ENCODE results near the gene SNX7. TPM values are rescaled to one million over a fixed set of nuclear protein-coding genes. Genes with fewer than 3 reads are reported as not detected.

The SNX7 gene
- total RNA-seq, 1 donor from 2014 or later: 35.6 TPM

GRCh38 chr1:98693385-98693784 is 31.9 kb downstream of the SNX7 start:
- DNase-seq (ENCODE audit: extremely low read depth, low read depth, low spot score): no peak

- no peak for DNase-seq (ENCODE audit: extremely low read depth, low read depth, low spot score)
Observed at GRCh38 chr1:98696077-98696476, 34.6 kb downstream of the SNX7 start.

DNA sequence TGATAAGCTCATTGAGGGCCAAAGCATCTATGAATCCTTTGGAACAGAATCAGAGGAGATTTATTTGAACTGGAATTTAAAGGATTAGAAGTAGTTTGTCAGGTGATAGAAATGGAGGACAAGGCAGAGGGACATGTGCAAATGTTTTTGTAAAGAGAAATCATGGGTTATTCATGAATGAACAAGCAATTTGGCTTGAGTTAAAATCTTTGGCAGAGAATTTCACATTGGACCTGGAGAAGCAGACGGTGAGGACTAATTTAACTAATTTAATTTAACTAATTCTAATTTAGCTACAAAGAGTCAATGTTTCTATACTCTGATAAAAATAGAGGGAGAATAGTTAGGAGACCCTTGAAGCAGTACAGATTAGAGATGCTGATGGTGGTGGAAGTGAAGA is 36.3 kb downstream of the SNX7 start:
- no peak for DNase-seq (ENCODE audit: extremely low read depth, low read depth, low spot score)

DNA sequence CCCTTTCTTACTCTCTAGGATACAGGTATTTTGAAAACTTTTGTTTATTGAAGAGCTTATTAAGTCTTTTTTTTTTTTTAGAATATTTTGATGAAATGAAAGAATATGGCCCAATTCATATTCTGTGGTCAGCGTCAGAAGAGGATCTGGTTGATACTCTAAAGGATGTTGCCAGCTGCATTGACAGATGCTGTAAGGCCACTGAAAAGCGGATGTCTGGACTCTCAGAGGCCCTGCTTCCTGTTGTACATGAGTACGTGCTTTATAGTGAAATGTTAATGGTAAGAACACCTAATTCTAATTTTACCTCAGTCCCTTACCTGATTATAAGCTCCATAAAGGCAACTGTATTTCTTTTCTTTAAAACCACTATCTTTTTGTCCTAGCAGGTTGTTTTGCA is 37.1 kb downstream of the SNX7 start:
- no peak for DNase-seq (ENCODE audit: extremely low read depth, low read depth, low spot score)

DNA sequence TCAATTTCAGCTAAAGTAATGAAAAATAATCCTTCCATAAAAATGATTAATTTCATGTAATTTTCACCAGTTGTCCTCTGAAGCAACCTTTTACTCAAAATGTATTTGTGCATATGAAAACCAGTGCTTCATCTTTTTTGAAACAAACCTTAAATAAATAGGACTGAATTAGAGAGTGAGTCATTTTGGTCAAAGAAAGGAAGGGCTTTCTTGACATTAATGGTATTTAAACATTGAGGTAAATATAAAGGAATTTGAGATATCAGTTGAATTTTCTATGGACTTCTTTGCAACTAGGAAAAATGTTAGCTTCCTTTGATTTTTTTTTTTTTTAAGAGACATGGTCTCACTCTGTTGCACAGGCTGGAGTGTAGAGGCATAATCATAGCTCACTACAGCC is 38.7 kb downstream of the SNX7 start:
- no peak for DNase-seq (ENCODE audit: extremely low read depth, low read depth, low spot score)

DNA sequence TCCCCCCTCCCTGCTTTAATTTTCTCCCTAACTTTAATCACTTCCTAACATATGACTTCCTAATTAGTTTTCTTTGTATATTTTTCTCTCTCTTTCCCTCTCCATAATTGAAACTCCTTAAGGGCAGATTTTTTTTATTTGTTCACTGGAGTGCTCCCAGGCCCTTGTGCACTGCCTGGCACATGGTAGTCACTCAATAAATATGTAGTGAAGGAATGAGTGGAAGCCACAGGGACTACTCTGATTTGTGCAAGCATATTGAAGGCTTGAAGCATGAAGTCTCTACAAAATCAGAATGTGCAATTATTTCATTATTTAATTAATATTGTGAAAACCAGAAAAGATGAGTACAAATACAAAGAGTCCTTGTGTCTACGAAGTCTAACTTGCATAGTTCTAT is 41.5 kb downstream of the SNX7 start:
- no peak for DNase-seq (ENCODE audit: extremely low read depth, low read depth, low spot score)

DNA sequence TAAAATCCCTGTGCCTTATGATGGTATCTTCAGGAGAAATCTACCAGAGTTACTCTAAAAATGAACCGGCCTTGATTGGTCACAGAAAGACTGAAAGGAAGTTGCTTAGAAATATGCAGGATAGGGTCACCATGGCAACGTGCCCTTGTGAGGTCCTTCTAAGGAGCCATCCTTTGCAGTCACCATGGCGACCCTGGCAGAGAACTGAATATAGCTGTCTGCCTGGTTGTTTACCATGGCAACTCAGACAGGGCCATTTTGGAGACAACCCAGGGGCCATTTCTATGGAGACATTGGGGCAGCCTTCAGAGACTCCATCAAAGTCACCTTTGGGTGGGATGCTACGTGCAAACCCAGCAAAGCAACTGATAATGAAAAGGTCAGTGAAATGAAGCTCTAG is 43.0 kb downstream of the SNX7 start:
- DNase-seq (ENCODE audit: extremely low read depth, low read depth, low spot score): no peak

DNA sequence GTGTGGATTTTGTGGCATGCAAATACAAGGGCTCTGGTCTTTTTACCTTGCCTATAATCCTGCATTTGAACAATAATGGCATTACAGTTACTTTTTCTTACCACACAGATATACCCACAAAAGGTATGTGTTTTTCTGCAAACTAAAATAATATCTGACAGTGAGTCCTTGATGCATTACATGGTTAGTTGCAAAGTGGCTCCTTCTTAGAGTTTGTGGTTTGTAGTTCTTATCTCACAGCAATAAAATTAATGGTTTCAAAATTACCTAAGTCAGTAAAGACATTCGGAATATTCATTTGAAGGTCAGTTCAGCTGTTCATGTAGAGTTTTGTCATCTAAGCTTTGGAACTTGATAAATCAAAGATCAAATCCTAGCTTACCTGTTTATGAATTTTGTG is 43.5 kb downstream of the SNX7 start:
- DNase-seq (ENCODE audit: extremely low read depth, low read depth, low spot score): no peak

DNA sequence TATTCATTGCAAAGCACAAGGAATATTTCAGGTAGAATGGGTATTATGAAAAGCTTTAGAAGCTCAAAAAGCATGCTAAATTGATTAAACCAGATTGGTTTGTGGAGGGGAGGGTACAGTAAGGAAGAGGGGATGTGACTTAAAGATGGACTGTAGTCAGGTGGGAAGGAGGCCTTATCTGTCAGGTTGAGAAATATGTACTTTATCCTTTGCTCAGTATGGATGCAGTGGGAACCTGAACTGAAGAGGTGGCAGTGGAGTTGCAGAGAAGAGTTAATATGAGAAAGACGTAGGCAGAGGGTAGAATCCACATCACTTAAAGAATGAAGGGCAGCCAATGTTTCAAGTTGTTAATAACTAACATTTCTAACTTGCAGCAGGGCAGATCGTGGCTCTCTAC is 44.1 kb downstream of the SNX7 start:
- no peak for DNase-seq (ENCODE audit: extremely low read depth, low read depth, low spot score)

GRCh38 chr1:98706173-98706843 is 44.8 kb downstream of the SNX7 start:
- DNase-seq (ENCODE audit: extremely low read depth, low read depth, low spot score): no peak

- no peak for DNase-seq (ENCODE audit: extremely low read depth, low read depth, low spot score)
Observed at GRCh38 chr1:98707556-98707955, 46.0 kb downstream of the SNX7 start.

DNA sequence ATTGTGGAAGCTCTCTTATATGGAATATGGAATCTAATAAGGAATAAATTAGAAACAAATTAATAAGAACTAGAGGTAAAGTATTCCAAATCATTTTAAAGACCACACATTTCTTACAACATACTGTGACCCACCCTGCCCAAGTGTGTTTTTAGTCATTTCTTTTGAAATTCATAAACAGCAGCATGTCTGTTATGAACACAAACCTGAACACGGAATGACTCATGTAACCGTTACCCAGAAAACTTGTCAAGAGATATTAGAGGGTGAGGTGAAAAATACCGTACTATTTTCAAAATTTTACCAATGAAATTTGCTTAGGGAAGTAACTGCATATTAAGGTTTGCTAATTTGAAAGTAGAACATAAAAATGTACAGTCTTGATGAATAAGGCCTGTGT is 48.4 kb downstream of the SNX7 start:
- DNase-seq (ENCODE audit: extremely low read depth, low read depth, low spot score): no peak

- DNase-seq (ENCODE audit: extremely low read depth, low read depth, low spot score): no peak
Observed at GRCh38 chr1:98723574-98723973, 62.1 kb downstream of the SNX7 start.

DNA sequence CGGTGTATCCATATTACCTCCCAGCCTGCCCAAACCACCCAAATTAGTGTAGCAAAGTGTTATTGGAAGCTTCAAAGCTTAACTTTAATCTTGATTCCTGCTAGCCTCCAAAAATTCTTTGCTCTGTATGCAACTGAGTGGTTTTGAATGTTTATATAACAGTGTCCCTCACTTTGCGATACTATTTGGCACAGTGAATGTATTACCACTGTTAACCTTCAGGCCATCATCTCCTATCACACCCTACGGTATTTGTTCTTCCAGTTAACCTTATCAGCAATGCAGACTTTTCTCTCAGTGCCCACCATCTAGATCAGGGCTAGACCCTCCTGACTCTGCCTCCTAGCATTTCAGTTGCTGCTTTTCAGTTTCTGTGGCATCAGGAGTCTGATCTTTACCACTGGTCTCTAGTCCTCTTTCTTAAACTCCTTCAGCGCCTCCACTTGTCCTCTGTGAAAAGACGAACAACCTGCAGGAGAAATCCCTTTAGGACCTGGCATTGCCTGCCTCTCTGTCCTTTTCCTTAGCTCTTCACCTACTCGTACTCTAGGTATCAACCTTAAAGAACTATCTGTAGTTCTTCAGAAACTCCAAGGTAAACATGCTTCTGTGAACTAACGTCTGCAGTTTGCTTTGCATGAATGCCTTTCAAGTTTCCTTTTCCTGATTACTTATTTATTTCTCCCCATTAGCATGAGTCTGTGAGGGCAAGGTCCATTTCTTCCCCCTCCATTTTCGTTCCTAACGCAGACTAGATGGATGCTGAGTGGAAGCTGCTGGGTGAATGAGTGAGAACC is 71.7 kb downstream of the SNX7 start:
- DNase-seq (ENCODE audit: extremely low read depth, low read depth, low spot score): no peak

DNA sequence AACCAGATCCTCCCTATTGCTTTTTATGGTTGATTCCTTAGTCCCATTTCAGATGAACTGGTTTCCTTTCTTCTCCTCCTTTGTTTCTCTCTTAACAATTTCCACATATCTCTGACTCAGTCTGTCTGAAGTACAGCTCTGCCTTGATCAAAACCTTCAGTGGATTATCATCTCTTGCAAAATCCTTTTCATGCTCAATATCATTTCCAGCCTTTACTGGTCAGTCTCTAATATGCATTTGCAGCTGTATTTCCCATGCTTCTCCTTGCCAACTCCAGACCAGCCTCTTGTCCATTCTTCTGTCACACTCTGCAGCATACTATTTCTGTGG is 72.2 kb downstream of the SNX7 start:
- DNase-seq (ENCODE audit: extremely low read depth, low read depth, low spot score): no peak

DNA sequence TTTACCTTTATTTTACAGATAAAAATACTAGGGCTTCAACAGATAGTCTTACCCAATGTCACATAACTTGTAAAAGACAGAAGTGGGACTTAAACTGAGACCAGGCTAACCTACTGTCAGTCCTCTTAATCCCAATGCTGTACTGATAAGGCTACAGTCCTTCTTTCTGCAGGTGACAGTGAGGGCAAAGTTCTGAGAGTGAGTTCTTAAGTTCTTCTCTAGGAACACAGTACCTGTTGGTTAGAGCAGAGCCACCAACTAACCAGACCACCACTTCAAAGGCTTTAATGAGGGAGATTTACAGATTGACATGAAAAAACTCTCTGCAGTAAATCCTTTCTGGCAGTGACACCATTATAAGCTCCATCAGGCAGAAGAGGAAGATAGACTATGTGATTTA is 74.2 kb downstream of the SNX7 start:
- DNase-seq (ENCODE audit: extremely low read depth, low read depth, low spot score): no peak

GRCh38 chr1:98737835-98738234 is 76.3 kb downstream of the SNX7 start:
- no peak for DNase-seq (ENCODE audit: extremely low read depth, low read depth, low spot score)

DNA sequence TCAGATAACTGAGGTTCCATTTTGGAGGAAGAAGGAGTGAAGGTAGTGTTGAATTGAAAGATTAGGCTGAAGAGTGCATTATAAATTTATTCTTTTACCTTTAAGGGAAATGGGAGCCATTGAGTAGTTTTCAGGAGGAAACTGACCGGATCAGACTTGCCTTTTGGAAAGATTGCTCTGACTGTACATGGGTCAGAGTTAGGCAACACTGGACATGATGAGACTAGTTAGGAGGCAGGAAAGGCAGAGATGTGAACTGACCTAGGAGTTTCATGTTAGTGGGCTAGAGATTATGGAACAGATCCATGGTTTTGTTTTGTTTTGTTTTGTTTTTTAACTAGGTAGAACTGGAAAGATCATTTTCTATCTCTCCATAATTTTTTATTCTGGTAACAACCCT is 78.2 kb downstream of the SNX7 start:
- DNase-seq (ENCODE audit: extremely low read depth, low read depth, low spot score): no peak

DNA sequence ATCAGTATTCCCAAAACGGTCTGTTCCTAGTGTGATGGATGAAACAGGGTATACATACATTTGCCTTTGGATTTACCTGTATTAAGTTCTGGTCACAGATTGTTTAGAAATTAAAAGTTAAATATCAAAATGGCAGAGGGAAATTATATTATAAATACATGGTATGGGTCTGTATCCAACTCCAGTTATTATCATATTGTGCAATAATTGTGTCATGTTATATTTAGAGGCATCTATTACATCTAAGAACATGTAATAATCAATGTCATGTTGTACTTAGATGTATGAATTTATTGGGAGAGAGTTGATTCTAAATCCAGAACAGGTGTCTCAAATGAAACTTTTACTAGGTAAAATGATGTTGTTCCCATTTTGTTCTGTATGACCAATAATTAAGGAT is 79.6 kb downstream of the SNX7 start:
- no peak for DNase-seq (ENCODE audit: extremely low read depth, low read depth, low spot score)

- DNase-seq (ENCODE audit: extremely low read depth, low read depth, low spot score): no peak
Observed at GRCh38 chr1:98749152-98749756, 87.7 kb downstream of the SNX7 start.

DNA sequence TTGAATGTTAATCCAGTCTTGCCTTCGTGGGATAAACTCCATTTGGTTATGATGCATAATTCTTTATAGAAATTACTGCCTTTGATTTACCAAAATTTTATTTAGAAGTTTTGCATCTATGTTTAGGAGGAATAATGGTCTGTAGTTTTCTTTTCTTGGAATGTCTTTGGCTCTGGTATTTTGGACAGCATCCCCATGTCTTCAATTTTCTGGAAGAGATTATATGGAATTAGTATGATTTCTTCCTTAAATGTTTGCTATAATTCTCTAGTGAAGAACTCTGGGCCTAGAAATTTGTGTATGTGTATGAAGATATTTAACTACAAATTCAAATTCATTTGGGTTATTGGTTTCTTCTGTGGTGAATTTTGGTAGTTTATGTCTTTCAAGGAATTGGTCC is 92.7 kb downstream of the SNX7 start:
- no peak for DNase-seq (ENCODE audit: extremely low read depth, low read depth, low spot score)

GRCh38 chr1:98761219-98761865 is 99.8 kb downstream of the SNX7 start:
- no peak for DNase-seq (ENCODE audit: extremely low read depth, low read depth, low spot score)
